ENCODE results near the gene TBC1D8. TPM values are rescaled to one million over a fixed set of nuclear protein-coding genes. Genes with fewer than 3 reads are reported as not detected.

TBC1D8 gene
- total RNA-seq, 1 experiment from 2014 or later: 51.7 TPM

GRCh38 chr2:101190747-101191516 is 39.8 kb upstream of the TBC1D8 start:
- H3K4me3 Mint-ChIP-seq: no peak overlapping the region
- TF ChIP-seq MLX (CRISPR knock-in tag; IDR thresholded peaks at IDR 0.05) (no peak), ELF4 (CRISPR knock-in tag; IDR thresholded peaks at IDR 0.05; ENCODE audit: low read depth) (no peak), TCF7 (CRISPR knock-in tag; IDR thresholded peaks at IDR 0.05; ENCODE audit: low read depth) (no peak), GTF2I (CRISPR knock-in tag; conservative IDR thresholded peaks at IDR 0.05) (no peak), TEAD1 (CRISPR knock-in tag; IDR thresholded peaks at IDR 0.05) (no peak), EMX1 (CRISPR knock-in tag; IDR thresholded peaks at IDR 0.05) (no peak), GABPB1 (CRISPR knock-in tag; IDR thresholded peaks at IDR 0.05) (no peak), MYBL2 (CRISPR knock-in tag; IDR thresholded peaks at IDR 0.05) (no peak), IRF2 (CRISPR knock-in tag; IDR thresholded peaks at IDR 0.05; ENCODE audit: borderline replicate concordance, low read depth) (no peak)
- TF ChIP-seq, protein P1, sequence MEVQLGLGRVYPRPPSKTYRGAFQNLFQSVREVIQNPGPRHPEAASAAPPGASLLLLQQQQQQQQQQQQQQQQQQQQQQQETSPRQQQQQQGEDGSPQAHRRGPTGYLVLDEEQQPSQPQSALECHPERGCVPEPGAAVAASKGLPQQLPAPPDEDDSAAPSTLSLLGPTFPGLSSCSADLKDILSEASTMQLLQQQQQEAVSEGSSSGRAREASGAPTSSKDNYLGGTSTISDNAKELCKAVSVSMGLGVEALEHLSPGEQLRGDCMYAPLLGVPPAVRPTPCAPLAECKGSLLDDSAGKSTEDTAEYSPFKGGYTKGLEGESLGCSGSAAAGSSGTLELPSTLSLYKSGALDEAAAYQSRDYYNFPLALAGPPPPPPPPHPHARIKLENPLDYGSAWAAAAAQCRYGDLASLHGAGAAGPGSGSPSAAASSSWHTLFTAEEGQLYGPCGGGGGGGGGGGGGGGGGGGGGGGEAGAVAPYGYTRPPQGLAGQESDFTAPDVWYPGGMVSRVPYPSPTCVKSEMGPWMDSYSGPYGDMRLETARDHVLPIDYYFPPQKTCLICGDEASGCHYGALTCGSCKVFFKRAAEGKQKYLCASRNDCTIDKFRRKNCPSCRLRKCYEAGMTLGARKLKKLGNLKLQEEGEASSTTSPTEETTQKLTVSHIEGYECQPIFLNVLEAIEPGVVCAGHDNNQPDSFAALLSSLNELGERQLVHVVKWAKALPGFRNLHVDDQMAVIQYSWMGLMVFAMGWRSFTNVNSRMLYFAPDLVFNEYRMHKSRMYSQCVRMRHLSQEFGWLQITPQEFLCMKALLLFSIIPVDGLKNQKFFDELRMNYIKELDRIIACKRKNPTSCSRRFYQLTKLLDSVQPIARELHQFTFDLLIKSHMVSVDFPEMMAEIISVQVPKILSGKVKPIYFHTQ (CRISPR knock-in tag; IDR thresholded peaks at IDR 0.05): no peak
- TF ChIP-seq, protein P2, sequence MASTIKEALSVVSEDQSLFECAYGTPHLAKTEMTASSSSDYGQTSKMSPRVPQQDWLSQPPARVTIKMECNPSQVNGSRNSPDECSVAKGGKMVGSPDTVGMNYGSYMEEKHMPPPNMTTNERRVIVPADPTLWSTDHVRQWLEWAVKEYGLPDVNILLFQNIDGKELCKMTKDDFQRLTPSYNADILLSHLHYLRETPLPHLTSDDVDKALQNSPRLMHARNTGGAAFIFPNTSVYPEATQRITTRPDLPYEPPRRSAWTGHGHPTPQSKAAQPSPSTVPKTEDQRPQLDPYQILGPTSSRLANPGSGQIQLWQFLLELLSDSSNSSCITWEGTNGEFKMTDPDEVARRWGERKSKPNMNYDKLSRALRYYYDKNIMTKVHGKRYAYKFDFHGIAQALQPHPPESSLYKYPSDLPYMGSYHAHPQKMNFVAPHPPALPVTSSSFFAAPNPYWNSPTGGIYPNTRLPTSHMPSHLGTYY (CRISPR knock-in tag; IDR thresholded peaks at IDR 0.05): no peak
- TF ChIP-seq, protein P3, sequence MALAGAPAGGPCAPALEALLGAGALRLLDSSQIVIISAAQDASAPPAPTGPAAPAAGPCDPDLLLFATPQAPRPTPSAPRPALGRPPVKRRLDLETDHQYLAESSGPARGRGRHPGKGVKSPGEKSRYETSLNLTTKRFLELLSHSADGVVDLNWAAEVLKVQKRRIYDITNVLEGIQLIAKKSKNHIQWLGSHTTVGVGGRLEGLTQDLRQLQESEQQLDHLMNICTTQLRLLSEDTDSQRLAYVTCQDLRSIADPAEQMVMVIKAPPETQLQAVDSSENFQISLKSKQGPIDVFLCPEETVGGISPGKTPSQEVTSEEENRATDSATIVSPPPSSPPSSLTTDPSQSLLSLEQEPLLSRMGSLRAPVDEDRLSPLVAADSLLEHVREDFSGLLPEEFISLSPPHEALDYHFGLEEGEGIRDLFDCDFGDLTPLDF (CRISPR knock-in tag; IDR thresholded peaks at IDR 0.05): no peak
- TF ChIP-seq, protein P4, sequence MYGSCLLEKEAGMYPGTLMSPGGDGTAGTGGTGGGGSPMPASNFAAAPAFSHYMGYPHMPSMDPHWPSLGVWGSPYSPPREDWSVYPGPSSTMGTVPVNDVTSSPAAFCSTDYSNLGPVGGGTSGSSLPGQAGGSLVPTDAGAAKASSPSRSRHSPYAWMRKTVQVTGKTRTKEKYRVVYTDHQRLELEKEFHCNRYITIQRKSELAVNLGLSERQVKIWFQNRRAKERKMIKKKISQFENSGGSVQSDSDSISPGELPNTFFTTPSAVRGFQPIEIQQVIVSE (CRISPR knock-in tag; IDR thresholded peaks at IDR 0.05; ENCODE audit: borderline replicate concordance): no peak
- TF ChIP-seq, protein P5, sequence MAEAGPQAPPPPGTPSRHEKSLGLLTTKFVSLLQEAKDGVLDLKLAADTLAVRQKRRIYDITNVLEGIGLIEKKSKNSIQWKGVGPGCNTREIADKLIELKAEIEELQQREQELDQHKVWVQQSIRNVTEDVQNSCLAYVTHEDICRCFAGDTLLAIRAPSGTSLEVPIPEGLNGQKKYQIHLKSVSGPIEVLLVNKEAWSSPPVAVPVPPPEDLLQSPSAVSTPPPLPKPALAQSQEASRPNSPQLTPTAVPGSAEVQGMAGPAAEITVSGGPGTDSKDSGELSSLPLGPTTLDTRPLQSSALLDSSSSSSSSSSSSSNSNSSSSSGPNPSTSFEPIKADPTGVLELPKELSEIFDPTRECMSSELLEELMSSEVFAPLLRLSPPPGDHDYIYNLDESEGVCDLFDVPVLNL (CRISPR knock-in tag; IDR thresholded peaks at IDR 0.05; ENCODE audit: borderline replicate concordance, low read depth): no peak
- ChIA-PET POLR2A (no interaction called here), CTCF (interaction anchor here (0.7 to 6.3 kb wide), 10 partner anchors 9 to 745 kb away, joined by 3 to 74 read pairs (median 3); partner anchors contain the start of gene TBC1D8)
- no peaks in the 10 kb centered on the region for H3K27me3 Mint-ChIP-seq (ENCODE audit: low read depth)
- H3K9me3 Mint-ChIP-seq: peaks cover 19% of the 10 kb centered on the region
- no peak for DNase-seq (ENCODE audit: low spot score)
- H3K27ac Mint-ChIP-seq: no peak overlapping the region
- peaks cover 3% of the 10 kb centered on the region for H3K36me3 Mint-ChIP-seq
- ATAC-seq: no peak
- peaks cover 21% of the 10 kb centered on the region for H3K4me1 Mint-ChIP-seq

DNA sequence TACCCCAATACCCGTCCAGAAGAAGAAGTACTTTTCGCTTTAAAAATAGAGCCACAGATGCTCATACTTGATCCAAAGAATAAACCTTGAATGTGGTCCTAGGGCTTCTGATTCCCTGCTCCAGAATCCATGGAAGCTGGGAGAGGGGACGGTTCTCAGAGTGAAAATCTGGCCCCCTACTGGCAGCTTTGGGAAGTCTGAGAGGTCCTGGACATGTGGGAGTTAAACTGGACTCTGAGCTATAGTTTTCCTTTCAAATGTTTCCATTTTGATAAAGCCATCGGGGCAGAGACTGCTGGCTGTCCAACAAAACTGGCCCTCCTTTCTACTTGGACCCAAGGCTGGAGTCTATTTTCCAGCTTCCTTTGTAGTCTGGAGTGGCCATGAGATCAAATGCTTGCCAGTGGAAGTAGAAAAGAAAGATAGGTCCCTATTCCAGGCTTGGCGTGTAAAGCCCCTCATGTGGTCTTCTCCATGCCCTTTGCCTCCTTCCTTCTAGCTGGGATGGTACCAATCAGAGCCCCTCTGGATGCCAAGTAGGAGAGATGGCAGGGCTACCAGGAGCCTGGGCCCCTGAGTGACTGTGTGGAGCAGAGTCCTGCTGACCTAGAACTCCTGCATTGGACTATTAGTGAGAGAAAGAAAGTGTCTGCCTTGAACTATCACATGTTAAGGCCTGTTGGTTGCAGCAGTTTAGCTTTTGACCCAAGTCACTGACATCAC is 37.7 kb upstream of the TBC1D8 start:
- DNase-seq (ENCODE audit: low spot score) (peak; percentile 71), ATAC-seq (peak; percentile 91)
- POLR2A ChIA-PET: no interaction called here
- CTCF ChIA-PET: interaction anchor here (0.6 to 6.3 kb wide), 38 partner anchors 8 to 594 kb away, joined by 3 to 74 read pairs (median 5); partner anchors contain the start of genes CNOT11 and TBC1D8
- H3K27ac Mint-ChIP-seq: no peak overlapping the region
- H3K27me3 Mint-ChIP-seq (ENCODE audit: low read depth): no peaks in the 10 kb centered on the region
- peaks cover 19% of the 10 kb centered on the region for H3K9me3 Mint-ChIP-seq
- H3K36me3 Mint-ChIP-seq: peaks cover 3% of the 10 kb centered on the region
- no peak overlapping the region for H3K4me3 Mint-ChIP-seq
- peaks cover 34% of the 10 kb centered on the region for H3K4me1 Mint-ChIP-seq
- TF ChIP-seq SP1 (CRISPR knock-in tag; conservative IDR thresholded peaks at IDR 0.05) (no peak), TP53 (CRISPR knock-in tag; IDR thresholded peaks at IDR 0.05) (no peak), CTCF (IDR thresholded peaks at IDR 0.05) (peak; percentile 70), ZNF121 (CRISPR knock-in tag; IDR thresholded peaks at IDR 0.05) (no peak)
